ENCODE results near the gene POLE3. TPM values are rescaled to one million over a fixed set of nuclear protein-coding genes. Genes with fewer than 3 reads are reported as not detected.
"Not testable (repeated sequence)": the region's sequence is repeated elsewhere in the genome, so short reads cannot be mapped to it uniquely, and the experiment has no call there.

The POLE3 gene
- total RNA-seq, 1 donor, result 59.0 TPM

DNA sequence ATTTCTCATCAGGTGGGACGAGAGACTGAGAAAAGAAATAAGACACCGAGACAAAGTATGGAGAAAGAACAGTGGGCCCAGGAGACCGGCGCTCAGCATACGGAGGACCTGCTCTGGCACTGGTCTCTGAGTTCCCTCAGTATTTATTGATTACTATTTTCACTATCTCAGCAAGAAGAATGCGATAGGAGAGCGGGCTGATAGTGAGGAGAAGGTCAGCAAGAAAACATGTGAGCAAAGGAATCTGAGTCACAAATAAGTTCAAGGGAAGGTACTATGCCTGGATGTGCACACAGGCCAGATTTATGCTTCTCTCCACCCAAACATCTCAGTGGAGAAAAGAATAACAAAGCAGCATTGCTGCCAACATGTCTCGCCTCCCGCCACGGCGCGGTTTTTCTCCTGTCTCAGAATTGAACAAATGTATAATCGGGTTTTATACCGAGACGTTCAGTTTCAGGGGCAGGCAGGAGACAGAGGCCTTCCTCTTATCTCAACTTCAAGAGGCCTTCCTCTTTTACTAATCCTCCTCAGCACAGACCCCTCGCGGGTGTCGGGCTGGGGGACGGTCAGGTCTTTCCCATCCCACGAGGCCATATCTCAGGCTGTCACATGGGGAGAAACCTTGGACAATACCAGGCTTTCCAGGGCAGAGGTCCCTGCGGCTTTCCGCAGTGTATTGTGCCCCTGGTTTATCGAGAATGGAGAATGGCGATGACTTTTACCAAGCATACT, 31.2 kb downstream of the POLE3 start:
- peak in 2 of 3 donors; percentile 17 to 33 for DNase-seq (ENCODE audit: low read depth in 2 of 3, low spot score in 2 of 3)

DNA sequence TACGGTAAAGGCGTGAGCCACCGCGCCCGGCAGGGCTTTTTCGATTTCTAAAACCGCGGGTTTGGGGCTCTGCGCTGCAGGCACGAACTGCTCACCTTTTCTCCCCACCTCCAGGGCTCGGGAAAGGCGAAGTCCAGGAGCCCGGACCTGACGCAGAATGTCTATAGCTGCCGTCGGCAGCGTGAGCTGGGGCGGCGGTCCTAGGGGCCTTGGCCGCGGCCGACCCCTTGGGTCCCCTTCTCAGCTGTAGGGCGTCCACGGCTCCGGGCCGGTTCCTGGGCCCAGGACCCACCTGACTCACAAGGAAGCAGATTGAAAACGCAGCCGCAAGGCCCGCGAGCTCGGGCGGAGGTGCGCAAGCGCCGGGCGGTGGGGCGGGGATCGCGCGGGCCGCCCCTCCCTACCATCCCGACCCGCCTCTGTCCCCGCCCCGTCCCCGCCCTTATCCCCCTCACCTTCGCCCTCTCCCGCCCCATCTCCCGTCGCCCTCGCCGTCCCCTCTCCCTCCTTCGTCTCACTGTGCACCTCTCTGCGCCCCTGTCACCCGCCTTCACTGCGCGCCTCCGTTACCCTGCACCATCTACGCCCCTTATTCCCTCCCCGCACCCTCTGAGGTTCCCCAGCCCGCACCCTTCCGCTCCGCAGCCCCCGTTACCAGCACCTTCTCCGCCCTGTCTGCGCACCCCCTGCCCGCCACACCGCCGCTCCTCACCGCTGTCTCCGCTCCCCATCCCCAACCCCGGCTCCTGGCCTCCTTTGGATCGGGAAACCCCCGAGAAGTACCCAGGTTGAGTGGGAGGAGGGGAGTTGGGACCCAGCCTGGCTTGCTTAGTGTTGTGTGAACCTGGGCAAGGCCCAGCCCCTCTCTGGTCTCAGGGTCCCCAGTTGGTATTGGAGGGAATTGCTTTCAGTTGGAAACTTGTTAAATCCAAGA, 33.6 kb downstream of the POLE3 start, which contains the start of gene HDHD3:
Gene HDHD3, minus strand, starts transcription at position 353 of the 934 bp plus-strand sequence. CDS start 2,632 bp downstream, outside the sequence.
- peak; percentile 63 to 89 (median 86) for DNase-seq (ENCODE audit: low read depth in 2 of 3, low spot score in 2 of 3)

DNA sequence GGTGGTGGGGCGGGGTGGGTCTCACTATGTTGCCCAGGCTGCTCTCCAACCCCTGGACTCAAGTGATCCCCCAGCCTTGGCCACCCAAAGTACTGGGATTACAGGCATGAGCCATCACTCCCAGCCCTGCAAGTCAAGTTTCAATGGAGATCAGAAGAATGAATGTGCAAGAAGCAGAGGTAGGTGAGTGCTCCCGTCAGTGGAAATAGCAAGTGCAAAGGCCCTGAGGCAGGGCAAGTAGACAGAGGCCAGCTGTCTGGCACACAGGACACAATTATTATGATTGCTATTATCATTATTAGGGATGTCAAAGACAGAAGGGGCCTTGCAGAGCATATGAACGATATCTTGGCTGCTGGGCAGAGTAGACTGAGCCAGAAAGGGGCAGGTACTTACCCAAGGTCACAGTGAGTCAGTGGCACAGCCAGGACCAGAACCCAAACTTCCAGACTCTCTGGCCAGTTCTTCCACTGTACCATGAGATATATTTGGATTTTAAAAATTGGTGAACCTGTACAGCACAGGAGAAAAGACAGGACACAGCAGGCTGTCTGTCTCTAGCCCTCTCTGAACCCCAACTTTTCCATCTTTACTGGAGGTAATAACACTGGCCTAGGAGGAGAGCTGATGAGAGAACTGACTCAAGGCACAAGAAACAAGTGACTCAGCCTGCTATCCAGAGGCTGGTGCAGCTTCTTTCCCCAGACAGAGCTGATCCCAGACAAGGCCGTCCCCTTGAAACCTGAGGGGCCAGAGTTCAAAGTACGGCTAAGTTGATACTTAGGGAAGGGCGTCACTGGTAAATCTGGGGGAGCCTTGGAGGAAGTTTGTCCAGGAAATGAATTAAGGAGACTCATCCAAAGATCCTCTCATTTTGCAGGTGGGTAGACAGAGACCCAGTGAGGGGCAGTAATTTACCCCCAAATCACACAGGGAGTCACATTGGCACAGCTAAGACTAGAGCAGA, 35.1 kb downstream of the POLE3 start:
- DNase-seq (ENCODE audit: low read depth in 2 of 3, low spot score in 2 of 3), result no peak

- DNase-seq (ENCODE audit: low read depth in 2 of 3, low spot score in 2 of 3), result no peak
Observed at GRCh38 chr9:113373676-113374392, 36.6 kb downstream of the POLE3 start.

DNA sequence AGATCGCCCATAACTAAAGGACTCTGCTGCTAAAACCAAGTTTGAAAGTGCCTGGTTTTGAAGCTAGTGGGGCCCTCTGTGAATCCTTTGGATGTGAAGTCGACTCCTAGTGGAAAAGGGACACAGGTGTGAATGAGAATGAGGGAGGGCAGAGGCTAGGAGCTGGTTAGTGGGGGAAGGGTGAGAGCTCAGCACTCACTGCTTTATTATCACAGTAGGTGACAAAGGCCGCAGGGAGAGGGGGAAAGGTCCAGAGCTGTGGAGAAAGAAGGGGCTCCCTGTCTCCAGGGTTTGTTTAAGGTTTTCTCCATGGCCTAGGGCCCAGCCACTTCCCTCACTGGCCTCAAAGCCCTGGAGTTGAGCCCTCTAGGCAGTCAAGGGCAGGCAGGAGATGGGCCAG, 37.2 kb downstream of the POLE3 start:
- DNase-seq (ENCODE audit: low read depth in 2 of 3, low spot score in 2 of 3), result no peak

DNA sequence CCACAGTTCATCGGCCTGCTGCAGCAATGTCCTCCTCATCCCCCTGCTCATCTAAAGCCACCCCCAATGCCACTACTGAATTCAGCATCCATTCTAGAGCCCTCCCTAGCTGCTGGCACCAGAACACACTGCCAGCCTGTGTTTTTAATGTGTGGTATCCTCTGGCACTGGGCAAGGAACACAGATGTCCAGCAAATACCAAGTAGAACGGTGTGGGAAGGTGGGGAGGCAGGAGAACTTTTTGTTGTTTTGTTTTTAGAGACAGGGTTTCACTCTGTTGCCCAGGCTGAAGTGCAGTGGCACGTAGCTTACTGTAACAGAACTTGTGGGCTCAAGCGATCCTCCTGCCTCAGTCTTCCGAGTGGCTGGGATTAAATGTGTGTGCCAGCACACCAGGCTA, 38.4 kb downstream of the POLE3 start:
- DNase-seq (ENCODE audit: low read depth in 2 of 3, low spot score in 2 of 3), result no peak

DNA sequence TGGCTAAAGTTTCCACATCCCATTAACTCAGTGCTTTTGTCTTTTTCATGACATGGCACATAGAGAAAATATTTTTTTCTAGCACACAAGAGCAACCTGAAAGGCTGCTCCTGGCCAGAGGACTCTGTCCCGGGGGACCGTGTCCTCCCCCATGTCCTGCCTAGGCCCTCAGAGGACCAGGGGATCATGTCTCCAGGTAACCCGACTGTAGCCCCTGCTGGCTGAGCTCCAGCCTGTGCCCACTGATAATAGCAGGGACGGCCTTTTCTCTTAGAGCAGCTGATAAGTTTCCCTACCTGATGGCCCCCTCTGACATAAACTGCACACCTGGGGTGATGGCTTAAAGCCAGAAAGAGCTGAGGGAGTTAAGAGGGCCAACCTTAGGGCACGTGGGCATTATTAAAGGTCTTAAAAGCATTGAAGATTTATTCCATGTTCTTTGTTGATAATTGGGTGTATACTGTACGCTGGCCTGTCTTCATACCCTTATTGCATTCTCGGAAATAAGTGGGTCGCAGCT, 39.6 kb downstream of the POLE3 start:
- DNase-seq (ENCODE audit: low read depth in 2 of 3, low spot score in 2 of 3), result no peak

GRCh38 chr9:113369855-113370140, 40.7 kb downstream of the POLE3 start:
- no peak for DNase-seq (ENCODE audit: low read depth in 2 of 3, low spot score in 2 of 3)

DNA sequence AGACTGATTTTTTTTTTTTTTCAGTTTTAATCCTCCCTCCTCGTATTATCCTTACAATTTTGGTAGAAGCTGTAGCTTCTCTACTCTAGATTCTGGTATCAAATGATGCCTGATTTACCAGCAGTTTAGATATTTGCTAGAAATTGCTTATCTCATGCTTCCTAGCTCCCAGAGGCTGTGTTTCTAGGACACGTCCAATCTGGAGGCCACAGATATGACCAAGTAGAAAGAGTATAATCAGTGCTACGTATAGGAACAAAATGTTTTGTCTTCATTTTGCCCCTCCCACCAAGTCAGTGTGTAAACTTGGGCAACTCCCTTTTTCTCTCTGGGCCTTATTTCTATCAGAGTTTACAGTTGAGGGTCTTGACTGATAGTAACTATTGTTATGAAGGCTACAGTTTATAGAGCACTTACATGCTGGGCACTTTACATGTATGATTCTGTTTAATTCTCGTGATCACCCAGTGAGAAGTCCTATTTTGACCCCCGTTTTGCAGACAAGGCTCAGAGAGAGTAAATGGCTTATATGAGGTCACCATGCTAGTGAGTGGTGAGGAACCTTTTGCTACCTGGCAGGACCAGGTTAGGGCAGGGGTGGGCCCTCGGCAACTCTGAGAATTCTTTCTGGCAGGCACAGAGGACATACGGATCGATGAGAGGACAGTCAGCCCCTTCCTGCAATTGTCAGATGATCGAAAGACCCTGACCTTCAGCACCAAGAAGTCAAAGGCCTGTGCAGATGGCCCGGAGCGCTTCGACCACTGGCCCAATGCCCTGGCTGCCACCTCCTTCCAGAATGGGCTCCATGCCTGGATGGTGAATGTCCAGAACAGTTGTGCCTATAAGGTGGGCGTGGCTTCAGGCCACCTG, 41.3 kb downstream of the POLE3 start:
- DNase-seq (ENCODE audit: low read depth in 2 of 3, low spot score in 2 of 3), result peak in 2 of 3 donors; percentile 22 to 32

DNA sequence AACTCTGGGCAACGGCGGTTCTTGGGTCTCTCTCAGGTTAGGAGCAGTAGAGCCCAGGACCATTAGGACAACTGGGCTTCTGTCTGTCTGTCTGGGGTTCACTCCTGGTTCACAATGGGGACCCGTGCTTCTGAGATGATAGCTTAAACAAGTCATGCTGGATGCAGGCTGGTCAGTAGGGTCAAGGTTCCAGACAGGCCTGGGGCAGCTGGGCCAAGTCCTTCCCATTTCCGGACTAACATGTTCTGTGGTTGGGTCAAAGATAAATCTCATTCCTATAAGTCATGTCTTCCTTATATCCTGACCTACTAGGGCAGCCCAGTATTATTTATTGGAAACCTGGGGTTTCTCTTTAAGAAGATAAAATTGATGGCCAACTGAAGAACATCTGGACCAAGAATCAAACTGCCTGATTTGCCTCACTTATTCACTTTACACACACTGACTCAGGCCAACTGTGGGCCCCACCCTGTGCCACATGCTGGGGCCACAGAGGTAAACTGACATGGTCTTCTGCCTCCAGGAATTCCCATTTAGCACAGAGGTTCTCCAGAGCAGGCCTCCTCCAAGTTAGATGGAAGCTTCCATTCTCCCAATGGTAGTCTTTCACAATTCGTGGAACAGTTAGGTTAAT, 42.0 kb downstream of the POLE3 start:
- no peak for DNase-seq (ENCODE audit: low read depth in 2 of 3, low spot score in 2 of 3)

DNA sequence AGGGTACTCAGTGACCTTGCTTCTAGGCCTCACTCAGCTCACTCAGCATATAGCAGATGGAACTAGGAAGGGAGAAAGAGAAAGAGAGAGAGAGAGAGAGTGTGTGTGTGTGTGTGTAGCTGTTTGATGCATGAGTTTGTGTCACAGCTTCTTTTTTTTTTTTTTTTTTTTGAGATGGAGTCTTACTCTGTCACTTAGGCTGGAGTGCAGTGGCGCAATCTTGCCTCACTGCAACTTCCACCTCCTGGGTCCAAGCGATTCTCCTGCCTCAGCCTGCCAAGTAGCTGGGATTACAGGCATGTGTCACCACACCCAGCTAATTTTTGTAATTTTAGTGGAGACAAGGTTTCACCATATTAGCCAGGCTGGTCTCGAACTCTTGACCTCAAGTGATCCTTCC, 44.8 kb downstream of the POLE3 start:
- not testable (repeated sequence) for DNase-seq (ENCODE audit: low read depth in 2 of 3, low spot score in 2 of 3)

- no peak for DNase-seq (ENCODE audit: low read depth in 2 of 3, low spot score in 2 of 3)
Observed at GRCh38 chr9:113364951-113365350, 45.5 kb downstream of the POLE3 start.

DNA sequence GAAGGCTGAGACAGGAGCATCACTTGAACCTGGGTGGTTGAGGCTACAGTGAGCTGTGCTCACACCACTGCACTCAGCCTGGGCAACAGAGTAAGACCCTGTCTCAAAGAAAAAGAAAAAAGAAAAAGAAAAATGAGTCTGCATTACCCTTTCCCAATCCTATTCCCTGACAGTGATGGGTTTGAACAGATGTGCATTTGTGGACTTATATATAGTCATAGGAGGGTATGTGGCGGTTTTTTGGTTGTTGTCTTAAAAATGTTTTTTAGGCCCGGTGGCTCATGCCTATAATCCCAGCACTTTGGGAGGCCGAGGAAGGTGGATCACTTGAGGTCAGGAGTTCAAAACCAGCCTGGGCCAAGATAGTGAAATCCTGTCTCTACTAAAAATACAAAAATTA, 47.1 kb downstream of the POLE3 start:
- DNase-seq (ENCODE audit: low read depth in 2 of 3, low spot score in 2 of 3), result no peak

DNA sequence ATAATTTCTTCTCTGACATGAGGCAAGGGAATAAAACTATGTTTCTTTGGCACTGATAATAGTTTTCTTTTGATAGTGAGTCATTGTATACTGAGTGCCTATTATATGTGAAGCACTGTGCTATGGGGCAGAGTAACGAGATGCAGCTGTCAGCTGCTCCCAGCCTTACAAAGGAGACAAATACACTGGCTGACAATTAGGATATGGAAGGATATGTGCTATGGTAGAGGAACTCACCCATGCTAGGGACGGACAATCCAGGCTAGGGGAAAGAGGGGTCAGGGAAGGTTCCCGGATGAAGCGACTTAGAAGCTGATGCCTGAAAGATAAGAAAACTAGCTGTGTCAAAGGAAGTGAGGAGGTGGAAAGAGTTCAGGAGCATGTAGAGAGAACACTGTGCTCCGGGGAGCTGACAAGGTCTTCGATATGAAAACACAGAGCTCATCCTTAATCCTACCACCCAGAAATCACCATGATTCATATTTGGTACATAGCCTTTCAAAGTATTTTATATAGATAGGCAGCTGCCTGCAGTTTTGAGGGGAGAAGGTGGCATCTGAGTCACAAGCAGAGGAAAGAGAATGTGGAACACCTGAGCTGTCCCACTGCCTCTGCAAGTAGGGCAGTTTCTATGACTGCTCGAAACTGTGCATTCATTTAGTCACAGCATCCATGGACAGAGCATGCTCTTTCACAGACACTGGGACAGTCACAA, 49.0 kb downstream of the POLE3 start:
- no peak for DNase-seq (ENCODE audit: low read depth in 2 of 3, low spot score in 2 of 3)

DNA sequence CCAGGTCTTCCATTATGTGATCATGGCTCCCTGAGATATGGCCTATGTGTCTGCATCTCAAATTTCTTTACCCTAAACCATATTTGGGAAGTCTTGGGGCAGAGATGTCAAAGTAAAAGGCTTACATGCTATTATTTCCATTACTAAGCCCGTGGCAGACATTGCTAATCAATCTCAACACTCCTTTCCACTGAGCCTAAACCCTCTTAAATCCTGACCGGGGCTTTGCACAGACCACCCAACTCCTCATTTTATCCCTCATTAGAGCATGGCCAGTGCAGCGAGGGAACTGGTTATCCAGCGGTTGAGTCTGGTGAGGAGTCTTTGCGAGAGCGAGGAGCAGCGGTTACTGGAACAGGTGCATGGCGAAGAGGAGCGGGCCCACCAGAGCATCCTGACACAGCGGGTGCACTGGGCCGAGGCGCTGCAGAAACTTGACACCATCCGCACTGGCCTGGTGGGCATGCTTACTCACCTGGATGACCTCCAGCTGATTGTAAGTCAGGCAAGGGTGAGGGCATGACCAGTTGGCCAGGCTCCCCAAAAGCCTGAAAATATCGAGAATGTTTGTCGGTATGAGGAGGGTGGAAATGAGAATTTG, 50.1 kb downstream of the POLE3 start:
- DNase-seq (ENCODE audit: low read depth in 2 of 3, low spot score in 2 of 3), result no peak

GRCh38 chr9:113359385-113359784, 51.1 kb downstream of the POLE3 start:
- no peak for DNase-seq (ENCODE audit: low read depth in 2 of 3, low spot score in 2 of 3)
